GM19238 (cell line): Measurements from ENCODE around the gene SDK2.

Experiments
- DNase-seq: peaks from one replicate; pipeline ENCODE4 v3.0.0; 2011; ENCODE audit warnings: low spot score; ENCODE audit not compliant: insufficient read length

SDK2 gene

GRCh38 chr17:73610331-73610911 lies 33.8 kb downstream of the SDK2 start:
- no peak for DNase-seq

DNA sequence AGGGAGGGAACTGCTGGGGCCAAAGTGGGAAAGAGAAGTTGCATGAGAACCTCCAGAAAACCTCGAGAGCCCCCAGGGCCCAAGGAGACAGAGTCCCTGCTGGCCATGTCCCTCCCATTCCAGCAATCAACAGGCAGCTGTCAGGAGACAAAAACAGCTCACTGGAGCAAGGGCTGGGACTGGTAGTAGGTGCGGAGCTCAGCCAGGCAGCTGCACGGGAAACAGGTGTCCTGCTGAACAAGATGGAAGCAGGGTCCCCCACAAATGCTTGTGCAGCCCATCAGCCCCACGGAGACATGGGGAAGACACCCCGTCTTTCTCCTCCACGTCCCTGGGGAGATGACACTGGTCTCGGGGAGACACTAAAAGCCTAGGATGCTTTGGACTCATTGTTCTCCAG lies 34.5 kb downstream of the SDK2 start:
- DNase-seq: no peak

- no peak for DNase-seq
Measured at GRCh38 chr17:73609060-73609459, 35.2 kb downstream of the SDK2 start.

- DNase-seq: no peak
Measured at GRCh38 chr17:73605444-73605843, 38.8 kb downstream of the SDK2 start.

GRCh38 chr17:73604476-73604875 lies 39.8 kb downstream of the SDK2 start:
- DNase-seq: no peak

DNA sequence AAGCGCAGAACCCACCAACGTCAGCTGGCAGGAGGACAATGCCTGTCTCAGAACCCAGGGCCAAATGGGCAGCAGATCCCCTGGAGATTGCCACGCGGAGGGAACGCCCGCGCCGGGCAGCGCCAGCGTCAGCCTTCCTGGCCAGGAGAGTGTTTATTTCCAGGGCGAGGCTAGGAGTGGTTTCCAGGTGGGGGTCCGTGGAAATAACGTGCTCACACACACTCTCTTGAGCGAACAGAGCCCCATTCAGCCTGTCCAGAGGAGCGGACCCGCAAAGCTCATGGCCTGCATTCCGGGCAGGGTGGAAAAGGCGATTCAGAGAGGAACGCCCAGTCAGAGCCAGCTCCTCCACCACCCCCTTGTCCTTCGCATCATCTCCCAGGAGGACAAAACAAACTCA lies 40.3 kb downstream of the SDK2 start:
- DNase-seq: no peak

GRCh38 chr17:73600103-73600871 lies 44.0 kb downstream of the SDK2 start:
- no peak for DNase-seq

GRCh38 chr17:73599599-73599998 lies 44.6 kb downstream of the SDK2 start:
- no peak for DNase-seq

DNA sequence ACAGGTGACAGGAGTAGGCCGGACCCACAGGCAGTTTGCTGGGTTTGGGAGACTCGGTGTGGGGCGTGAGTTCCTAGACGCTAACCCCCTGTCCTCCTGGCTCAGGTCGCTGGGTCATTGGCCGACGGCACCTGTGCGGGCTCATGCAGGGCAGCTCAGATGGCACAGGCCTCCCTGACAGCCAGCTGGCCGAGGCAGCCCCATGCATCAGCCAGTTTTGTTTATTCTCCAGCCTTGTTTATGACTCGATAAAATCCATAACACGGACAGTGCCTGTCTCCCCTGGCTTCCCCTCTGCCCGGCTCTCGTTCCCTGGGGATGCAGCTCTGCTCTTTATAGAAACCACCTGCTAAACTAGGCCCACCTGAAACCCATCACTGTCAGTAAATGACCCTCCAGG lies 46.0 kb downstream of the SDK2 start:
- no peak for DNase-seq

GRCh38 chr17:73595931-73596330 lies 48.3 kb downstream of the SDK2 start:
- DNase-seq: no peak

- DNase-seq: peak; percentile 31
Measured at GRCh38 chr17:73595479-73595878, 48.8 kb downstream of the SDK2 start.

DNA sequence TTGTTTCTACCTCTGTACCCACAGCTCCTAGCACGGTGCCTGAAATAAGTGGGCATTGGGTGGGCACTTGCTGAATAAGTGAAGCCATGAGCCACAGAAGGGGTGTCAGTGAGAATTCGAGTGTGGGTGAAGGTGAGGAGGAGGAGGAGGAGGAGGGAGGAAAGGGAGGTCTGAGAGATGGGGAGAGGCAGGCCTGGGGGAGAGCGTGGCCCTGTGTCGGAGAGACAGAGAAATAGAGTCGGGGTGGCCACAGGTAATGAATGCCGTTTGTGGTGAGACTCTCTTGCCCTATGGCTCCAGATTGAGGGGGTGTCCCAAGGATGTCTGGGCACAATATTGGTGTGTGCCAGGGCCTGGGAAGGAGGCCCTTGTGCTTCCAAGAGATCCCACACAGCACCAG lies 49.2 kb downstream of the SDK2 start:
- no peak for DNase-seq

GRCh38 chr17:73594598-73594997 lies 49.6 kb downstream of the SDK2 start:
- no peak for DNase-seq

- no peak for DNase-seq
Measured at GRCh38 chr17:73594025-73594424, 50.2 kb downstream of the SDK2 start.

DNA sequence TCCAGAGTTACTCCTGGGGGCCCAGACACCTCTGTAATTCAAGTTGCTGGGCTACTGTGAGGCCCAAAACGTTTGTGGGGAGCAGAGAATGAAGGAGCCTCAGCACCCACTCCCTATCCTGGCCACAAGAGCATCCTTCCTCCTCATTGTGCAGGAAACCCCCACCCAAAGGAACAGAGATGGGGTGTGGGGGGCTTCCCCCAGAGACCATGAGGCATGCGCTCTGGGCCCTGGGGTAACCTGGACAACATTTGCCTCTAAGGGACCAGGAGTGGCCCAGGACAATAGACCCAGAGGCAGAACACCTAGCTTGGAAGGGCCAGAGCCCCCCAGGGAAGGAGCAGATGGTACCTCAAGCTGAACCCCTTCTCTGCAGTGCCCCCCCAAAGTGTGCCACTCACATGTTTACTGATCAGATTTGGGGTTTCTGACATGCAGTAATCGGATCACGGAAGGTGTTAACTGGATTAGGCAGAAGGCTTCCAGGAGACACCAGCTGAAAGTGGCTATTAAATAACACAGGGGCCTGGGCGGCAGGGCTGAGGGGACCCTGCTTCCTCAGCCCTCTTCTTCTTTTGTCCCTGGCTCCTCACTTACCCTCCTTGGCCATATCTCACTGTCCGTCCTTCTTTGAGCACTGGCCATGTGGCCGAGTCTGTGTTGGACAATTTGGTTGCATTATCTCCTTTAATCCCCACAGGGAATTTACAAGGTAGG lies 50.8 kb downstream of the SDK2 start:
- DNase-seq: no peak

DNA sequence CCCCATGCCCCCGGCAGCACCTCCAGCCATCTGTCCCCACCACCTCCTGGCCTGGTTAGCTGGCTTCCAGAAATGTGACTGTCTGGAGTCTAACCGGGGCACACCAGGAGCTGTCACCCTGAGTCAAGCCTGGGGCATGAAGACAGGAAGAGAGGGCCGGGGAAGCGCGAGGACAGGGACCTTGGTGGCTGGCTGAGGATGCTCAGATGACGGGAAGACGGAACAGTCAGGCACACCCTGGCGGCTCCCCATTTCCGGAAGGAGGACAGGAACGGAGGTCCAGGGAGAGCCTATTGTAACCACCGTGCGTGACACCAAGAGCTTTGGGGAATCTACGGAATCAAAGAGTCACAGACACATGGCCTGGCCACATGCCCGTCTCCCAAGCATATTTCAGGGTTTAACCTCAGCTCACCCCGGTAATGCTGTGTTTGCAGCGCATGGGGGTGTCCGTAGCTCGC lies 51.7 kb downstream of the SDK2 start:
- DNase-seq: peak; percentile 15

- peak; percentile 11 for DNase-seq
Measured at GRCh38 chr17:73592079-73592415, 52.2 kb downstream of the SDK2 start.

- peak; percentile 47 for DNase-seq
Measured at GRCh38 chr17:73591296-73592078, 52.8 kb downstream of the SDK2 start.

- DNase-seq: no peak
Measured at GRCh38 chr17:73589363-73589980, 54.8 kb downstream of the SDK2 start.

DNA sequence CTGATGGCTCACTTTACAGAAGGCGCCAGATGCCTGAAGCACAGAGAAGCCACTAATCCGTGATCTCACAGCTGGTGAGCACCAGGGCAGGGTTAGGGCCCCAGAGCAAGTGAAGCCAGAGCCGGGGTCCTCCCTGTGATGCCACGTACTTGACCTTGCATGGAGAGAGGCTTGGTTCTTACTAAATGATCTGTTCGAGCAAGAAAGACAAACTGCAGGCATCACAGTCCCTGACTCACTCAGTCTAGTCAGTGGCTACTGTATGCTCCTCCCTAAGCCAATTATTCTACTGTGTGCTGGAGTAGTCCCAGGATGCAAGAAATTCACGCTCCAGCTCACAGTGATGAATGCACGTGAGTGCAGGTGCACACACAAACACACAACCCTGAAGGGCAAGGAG lies 55.4 kb downstream of the SDK2 start:
- DNase-seq: no peak

DNA sequence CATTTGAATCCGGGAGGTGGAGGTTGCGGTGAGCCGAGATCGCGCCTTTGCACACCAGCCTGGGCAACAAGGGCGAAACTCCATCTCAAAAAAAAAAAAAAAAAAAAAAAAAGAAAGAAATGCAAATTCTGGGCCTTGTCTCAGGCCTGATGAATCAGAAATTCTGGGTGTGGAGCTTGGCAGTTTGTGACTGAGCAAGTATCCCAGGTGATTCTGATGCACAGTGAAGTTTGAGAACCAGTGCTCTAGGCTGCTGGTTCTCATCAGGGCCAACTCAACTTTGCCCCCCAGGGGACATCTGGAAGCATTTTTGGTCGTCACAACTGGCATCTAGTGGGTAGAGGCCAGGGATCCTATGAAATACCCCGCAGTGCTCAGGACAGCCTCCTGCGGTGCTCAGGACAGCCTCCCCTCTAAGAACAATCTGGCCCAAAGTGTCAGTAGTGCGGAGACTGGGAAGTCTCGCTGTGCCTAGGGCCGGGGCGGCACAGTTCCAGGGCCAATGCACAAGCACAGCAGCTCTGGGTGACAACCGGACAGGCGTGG lies 55.9 kb downstream of the SDK2 start:
- DNase-seq: no peak
